Renal cortical epithelial cell (primary cell): ENCODE results near the gene RYR1. TPM values are rescaled to one million over a fixed set of nuclear protein-coding genes. Genes with fewer than 3 reads are reported as not detected.
A peak's percentile ranks its signal among the peaks of the same experiment; 100 is the strongest.
"Not testable (repeated sequence)": the region's sequence is repeated elsewhere in the genome, so short reads cannot be mapped to it uniquely, and the experiment has no call there.

Experiments used
- DNase-seq: peaks from one replicate; pipeline ENCODE4 v3.0.0-alpha.2; 2011; ENCODE audit warnings: low read depth
- total RNA-seq: library from RNA; depleted of rRNA; stranded (reverse); fragments of >200 nt; gene quantifications from 2 replicates; pipeline ENCODE4 v1.2.3, GENCODE V29; 2014

RYR1 gene
- total RNA-seq, 1 donor from 2014 or later = 0.10 TPM

- no peak for DNase-seq
Observed at GRCh38 chr19:38561658-38562057, 128.2 kb downstream of the RYR1 start.

GRCh38 chr19:38562096-38562495 lies 128.6 kb downstream of the RYR1 start:
- DNase-seq = no peak

- DNase-seq = no peak
Observed at GRCh38 chr19:38563475-38563874, 130.0 kb downstream of the RYR1 start.

- no peak for DNase-seq
Observed at GRCh38 chr19:38564981-38565690, 131.6 kb downstream of the RYR1 start.

GRCh38 chr19:38565691-38566105 lies 132.2 kb downstream of the RYR1 start:
- DNase-seq = no peak

GRCh38 chr19:38569368-38569983 lies 136.0 kb downstream of the RYR1 start:
- DNase-seq = no peak

GRCh38 chr19:38571682-38572081 lies 138.2 kb downstream of the RYR1 start:
- no peak for DNase-seq

GRCh38 chr19:38577826-38578225 lies 144.3 kb downstream of the RYR1 start:
- DNase-seq = no peak

- not testable (repeated sequence) for DNase-seq
Observed at GRCh38 chr19:38579304-38579703, 145.8 kb downstream of the RYR1 start.

GRCh38 chr19:38580080-38580479 lies 146.6 kb downstream of the RYR1 start:
- DNase-seq = no peak

DNA sequence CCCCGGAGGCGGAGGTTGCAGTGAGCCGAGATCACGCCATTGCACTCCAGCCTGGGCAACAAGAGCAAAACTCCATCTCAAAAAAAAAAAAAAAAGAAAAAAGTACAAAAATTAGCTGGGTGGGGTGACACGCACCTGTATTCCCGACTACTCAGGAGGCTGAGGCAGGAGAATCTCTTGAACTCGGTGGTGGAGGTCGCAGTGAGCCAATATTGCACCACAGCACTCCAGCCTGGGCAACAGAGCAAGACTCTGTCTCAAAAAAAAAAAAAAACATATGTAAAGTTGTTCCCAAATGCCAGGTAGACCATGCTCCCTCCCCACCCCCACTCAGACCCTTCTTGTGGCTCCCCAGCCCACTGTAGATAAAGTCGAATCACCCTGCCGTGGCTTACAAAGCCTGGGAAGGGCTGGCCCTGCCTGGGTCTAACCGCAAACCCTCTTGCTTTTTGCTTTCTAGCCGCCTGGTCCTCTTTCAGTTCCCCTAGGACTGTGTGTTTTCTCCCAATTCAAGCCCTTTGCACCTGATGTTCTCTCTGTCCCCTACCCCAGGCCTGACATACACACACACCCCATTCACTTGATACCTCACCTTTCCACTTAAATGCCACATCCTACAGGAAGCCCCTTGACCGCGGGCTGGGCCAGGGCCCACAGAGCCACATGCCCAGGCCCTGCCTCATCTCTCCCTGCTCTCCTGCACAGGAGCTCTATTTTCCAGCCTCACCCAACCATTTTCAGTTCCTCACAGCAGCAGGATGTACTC lies 149.9 kb downstream of the RYR1 start:
- no peak for DNase-seq

DNA sequence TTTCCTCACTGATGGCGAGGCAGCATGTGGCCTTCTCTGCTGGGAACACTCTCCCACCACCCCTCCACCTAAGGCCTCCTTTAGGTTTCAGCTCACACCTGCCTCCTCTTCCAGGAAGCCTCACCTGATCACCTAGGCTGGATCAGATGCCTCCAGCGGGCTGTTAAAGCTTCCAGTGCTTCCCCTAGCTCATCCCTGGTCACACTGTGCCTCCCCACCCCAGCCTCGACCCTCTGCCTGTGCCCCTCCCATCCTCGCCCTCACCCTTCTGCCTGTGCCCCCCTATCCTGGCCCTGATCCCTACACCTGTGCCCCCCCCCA lies 150.5 kb downstream of the RYR1 start:
- DNase-seq = no peak

- no peak for DNase-seq
Observed at GRCh38 chr19:38587562-38587961, 154.1 kb downstream of the RYR1 start.

DNA sequence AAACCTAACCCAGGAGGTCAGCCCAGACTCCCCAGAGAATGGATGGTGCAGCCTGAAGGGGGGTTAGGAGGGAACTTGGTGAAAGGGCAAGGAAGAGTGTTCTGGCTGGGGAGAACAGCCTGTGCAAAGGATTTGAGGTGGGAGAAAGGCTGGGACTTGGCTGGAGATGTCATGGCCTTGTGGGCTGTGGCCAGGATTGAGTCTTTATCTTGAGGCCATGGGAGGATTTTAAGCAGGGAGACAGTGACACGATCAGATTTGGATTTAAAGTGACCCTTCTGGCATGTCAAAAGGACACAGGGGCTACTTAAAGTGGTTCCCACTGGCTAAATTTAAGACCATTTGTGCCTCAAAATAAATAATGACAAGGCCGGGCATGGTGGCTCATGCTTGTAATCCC lies 154.6 kb downstream of the RYR1 start:
- no peak for DNase-seq

DNA sequence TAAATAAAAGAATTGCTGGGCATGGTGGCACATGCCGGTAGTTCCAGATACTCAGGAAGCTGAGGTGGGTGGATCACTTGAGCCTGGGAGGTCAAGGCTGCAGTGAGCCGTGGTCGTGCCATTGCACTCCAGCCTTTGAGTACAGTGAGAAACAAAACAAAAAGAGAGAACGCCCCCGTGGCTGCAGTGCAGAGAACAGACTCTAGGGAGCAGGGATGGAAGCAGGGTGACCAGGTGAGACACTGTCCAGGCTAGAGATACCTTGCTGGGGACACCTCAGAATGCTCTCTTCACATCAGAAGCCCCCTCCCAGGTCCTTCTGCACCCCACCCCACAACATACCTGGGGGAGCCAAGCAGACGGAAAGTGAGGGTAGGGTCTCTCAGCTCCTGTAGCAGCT lies 159.4 kb downstream of the RYR1 start:
- DNase-seq = no peak

DNA sequence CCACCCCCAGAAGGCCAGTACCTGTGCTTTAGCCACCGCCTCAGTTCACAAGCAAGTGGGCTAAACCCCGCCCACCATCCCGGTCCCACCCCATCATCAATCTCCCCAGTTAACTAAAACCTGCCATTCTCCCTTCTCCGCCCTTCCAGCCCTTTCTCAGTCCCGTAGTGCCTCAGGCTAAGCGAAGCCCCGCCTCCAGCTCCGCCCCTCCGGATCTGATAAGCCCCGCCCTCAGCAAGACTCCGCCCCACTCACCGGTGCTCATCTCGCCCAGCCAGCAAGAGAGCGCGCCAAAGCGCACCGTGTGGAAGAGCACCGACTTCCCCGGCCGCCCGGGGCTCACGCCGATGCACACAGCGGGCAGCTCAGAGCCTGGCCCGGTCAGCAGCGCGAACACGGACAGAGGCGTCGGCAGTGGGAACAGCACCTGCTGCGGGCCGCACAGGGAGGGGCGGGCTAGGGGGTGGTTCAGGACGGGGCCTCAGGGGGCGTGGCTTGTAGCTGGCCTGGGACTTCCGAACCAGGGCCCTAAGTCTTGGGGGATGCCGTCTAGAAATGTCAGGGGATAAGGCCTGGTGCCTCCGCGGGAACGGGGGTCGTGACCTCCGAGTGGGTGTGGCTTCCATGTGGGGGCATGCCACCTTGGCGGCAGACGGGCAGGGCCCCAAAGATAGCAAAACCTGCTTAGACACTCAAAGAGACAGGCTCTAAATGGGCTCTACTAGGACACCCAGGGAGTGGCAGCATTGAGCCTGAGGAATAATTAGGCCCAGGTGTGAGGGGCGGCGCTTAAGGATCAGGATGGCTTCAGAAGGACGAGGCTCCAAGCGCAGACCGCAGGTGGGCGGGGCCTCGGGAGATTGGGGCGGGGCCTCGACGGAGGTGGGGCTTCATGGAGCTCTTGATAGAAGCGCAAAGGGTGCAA lies 162.8 kb downstream of the RYR1 start:
- peak; percentile 13 for DNase-seq

GRCh38 chr19:38597075-38597474 lies 163.6 kb downstream of the RYR1 start:
- no peak for DNase-seq

DNA sequence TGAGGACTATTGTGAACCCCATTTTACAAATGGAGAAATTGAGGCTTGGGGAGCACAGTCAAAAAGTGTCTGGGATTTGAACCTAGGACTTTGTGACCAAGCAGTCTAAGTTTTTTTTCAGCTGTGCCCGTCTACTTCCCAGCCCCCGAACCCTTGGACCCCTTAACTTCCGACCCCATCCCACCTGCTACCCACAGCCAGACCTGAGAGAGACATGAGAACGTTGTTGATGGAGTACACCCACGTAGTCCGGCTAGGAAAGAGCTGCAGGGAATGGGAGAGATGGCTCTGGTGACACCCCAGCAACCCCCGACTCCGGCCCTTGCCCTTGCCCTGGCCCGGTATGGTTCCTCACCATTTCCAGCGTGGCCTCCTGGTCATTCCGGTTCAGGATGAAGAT lies 166.2 kb downstream of the RYR1 start:
- DNase-seq = no peak

- DNase-seq = not testable (repeated sequence)
Observed at GRCh38 chr19:38602856-38603255, 169.4 kb downstream of the RYR1 start.

DNA sequence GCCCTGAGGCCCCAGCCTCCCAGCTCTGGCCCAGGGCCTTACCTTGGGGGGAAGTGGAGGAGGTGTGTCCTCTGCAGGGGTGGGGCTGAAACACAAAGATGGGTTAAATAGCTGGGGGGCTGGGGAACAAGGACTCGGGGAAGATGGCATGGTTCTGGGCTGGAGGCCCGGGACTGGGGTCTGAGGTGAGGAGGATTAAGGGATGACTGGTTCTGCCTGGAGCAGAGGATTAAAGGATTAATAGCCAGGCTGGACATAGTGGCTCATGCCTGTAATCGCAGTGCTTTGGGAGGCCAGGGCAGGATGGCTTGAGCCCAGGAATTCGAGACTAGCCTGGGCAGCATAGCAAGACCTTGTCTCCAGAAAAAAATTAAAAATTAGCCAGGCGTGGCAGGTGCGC lies 172.6 kb downstream of the RYR1 start:
- no peak for DNase-seq

DNA sequence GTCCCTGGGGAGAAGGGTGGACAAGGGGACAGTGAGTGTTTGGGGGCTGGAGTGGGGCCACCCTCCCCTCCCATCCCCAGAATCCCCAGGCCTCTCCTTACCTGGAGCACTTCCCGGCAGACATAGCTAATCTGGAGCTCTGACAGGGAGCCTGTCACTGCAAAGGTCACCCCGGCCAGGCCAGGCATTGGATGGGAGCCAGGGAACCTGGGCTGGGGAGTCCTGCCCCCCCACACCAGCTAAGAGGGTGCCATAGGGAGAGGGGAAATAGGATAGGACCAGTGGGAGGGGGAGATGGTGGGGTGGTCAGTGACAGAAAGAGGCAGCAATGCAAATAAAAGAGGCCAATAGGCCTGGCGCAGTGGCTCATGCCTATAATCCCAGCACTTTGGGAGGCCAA lies 180.8 kb downstream of the RYR1 start:
- no peak for DNase-seq

- DNase-seq = no peak
Observed at GRCh38 chr19:38615007-38615581, 181.6 kb downstream of the RYR1 start.
